Keratinocyte (primary cell): ENCODE measurements around the gene CCS.

Experiments used
- CTCF ChIP-seq, 3 experiments: IDR thresholded peaks in 1 of 3; conservative IDR thresholded peaks in 1 of 3; optimal IDR thresholded peaks in 1 of 3; 2 replicates in 2 of 3; 3 replicates in 1 of 3; pipeline versions ENCODE3 to v1.5.1; 2011; ENCODE audit warnings: low read length in 3 of 3, mild to moderate bottlenecking in 3 of 3, moderate library complexity in 2 of 3, control low read depth in 1 of 3, inconsistent platforms in 1 of 3; ENCODE audit not compliant: insufficient read depth in 2 of 3; ENCODE audit errors: extremely low read depth in 1 of 3
- EZH2 ChIP-seq: IDR thresholded peaks from one replicate; pipeline ENCODE4 v1.6.1; 2012; ENCODE audit warnings: inconsistent platforms, mild to moderate bottlenecking, low read length, moderate library complexity

- TF ChIP-seq CTCF (optimal IDR thresholded peaks at IDR 0.05 in 1 of 3, IDR thresholded peaks at IDR 0.05 in 1 of 3, conservative IDR thresholded peaks at IDR 0.05 in 1 of 3; ENCODE audit: extremely low read depth in 1 of 3, insufficient read depth in 2 of 3, low read length in 3 of 3) (no peak), EZH2 (no peak)
These were observed 32.2 kb downstream of the CCS start for GRCh38 chr11:66625041-66625751.
